BLaER1 treated with 17β-estradiol and CSF1 and Interleukin-3, amounts not matched to agents 10 nM and 100 nM (cell line): ENCODE results near the gene CRIP3.

ENCODE experiments used
- H3K27ac ChIP-seq, 11 experiments: shearing (Covaris generic); formaldehyde crosslinking; 2 replicates each; pipeline ENCODE4 v1.8.1; 2022
- H3K27me3 ChIP-seq, 11 experiments: shearing (Covaris generic); formaldehyde crosslinking; 2 replicates each; pipeline ENCODE4 v1.8.1; 2022
- H3K36me3 ChIP-seq, 11 experiments: shearing (Covaris generic); formaldehyde crosslinking; 2 replicates each; pipeline ENCODE4 v1.8.1; 2022
- H3K4me1 ChIP-seq, 10 experiments: shearing (Covaris generic); formaldehyde crosslinking; 2 replicates each; pipeline ENCODE4 v1.8.1; 2022
- H3K4me2 ChIP-seq, 11 experiments: shearing (Covaris generic); formaldehyde crosslinking; 2 replicates each; pipeline ENCODE4 v1.8.1; 2022
- H3K4me3 ChIP-seq, 10 experiments: shearing (Covaris generic); formaldehyde crosslinking; 2 replicates each; pipeline ENCODE4 v1.8.1; 2022
- H3K9ac ChIP-seq, 11 experiments: shearing (Covaris generic); formaldehyde crosslinking; 2 replicates each; pipeline ENCODE4 v1.8.1; 2022
- H3K9me3 ChIP-seq, 11 experiments: shearing (Covaris generic); formaldehyde crosslinking; replicated peaks in 1 of 11; 2 replicates each; pipeline ENCODE4 v1.8.1; 2022
- H4K20me1 ChIP-seq, 11 experiments: shearing (Covaris generic); formaldehyde crosslinking; 2 replicates each; pipeline ENCODE4 v1.8.1; 2022
- Cebpa-rat ChIP-seq, 11 experiments: shearing (Covaris generic); IDR thresholded peaks; 2 replicates each; pipeline ENCODE4 v1.8.1; 2022

CRIP3 gene

DNA sequence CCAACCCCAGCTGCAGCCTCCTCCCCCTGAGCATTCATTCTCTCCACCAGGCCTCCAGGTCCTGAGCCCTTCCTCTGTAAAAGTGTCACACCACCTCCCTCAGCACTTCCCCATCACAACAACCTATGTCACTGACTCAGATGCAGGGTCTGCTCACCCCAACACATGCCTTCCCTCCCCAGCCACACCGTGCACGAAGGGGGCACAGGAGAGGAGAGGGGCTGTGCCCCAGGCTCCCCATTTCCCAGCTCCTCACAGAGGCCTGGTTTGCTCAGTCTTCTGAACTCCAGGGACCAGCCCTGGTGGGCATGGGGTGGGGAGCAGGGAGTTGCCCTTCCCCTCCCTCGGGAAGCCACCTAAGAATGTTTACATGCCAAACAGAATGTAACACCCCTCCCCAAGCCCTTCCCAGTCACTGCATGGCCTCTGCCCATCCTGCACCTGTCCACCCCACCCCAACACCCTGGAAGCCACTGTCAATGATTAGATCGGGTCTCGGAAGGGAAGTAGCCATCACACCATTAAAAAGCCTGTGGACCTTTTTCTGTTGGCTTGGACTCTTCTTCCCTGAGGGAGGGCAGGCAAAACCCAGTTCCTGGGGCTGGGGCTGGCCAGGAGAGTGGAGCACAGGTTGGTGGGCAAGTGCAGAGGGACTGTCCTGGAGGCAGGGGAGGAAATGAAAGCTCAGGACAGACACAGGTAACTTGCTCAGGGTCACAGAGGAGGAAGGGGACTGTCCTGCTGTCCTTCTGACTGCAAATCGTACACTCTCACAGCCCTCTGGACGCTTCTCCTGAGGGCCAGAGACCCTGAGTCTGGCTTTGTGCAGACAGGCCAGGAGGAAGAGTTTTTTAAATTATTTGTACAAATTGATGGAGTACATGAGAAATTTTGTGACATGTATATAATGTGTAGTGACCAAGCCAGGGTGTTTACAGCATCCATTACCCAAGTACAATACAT lies 20.6 kb downstream of the CRIP3 start:
- Histone ChIP-seq H3K9ac (peak overlapping the region in 5 of 11 experiments; percentile 1 to 51 (median 45); a peak in 11 of 22 replicates), H3K27ac (peak overlapping the region in 9 of 11 experiments; percentile 8 to 62 (median 54); a peak in 14 of 22 replicates), H4K20me1 (no peaks in the 10 kb centered on the region), H3K36me3 (no peaks in the 10 kb centered on the region), H3K4me1 (peaks cover 30 to 47% (median 39%) of the 10 kb centered on the region in 10 experiments), H3K4me3 (no peak overlapping the region), H3K27me3 (peaks cover 11 to 25% (median 19%) of the 10 kb centered on the region in 11 experiments; a peak in 20 of 22 replicates), H3K9me3 (no peaks in the 10 kb centered on the region), H3K4me2 (peak overlapping the region; percentile 65 to 93 (median 85))
- no peak for TF ChIP-seq Cebpa-rat (IDR thresholded peaks at IDR 0.05)

DNA sequence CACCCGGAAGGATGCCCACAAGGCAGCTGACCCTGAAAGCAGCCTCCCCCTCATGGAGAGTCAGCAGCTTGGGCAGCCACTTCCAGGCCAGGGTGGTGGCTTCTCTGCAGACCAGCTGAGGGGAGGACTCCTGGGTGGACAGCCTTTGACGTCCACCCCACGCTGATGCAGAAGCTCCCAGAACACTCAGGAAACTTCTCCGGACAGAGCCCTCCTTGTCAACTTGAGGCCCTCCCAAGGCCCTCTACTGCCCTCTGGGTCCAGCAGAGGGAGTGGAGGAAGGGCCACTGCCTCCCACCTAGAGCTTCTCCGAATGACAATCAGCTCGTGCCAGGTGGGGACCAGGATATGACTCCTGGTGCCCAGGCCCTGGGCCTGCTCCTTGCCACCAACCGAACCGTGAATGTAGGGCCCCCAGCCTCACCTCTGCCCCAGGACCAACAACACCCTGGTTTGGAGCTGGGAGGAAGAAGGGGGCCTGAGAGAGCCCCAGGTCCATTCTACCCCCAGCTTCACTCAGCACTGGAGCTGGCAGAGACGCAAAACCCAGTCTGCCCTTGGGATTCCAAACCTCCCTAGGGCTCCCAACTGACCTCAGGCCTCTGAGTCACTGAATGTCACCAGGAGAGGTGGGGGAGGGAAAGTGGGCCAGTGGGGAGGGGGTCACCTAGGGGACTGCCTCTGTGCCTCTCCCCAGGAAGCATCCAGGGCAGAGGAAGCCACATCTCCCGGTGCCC lies 21.5 kb downstream of the CRIP3 start:
- H3K27me3 ChIP-seq: peaks cover 11 to 25% (median 19%) of the 10 kb centered on the region in 11 experiments; a peak in 20 of 22 replicates
- no peaks in the 10 kb centered on the region for H3K36me3 ChIP-seq
- H3K9ac ChIP-seq: peak overlapping the region in 7 of 11 experiments; percentile 27 to 55 (median 47); a peak in 13 of 22 replicates
- H3K4me1 ChIP-seq: peaks cover 34 to 55% (median 46%) of the 10 kb centered on the region in 10 experiments
- H4K20me1 ChIP-seq: no peaks in the 10 kb centered on the region
- H3K4me3 ChIP-seq: no peak overlapping the region
- peak overlapping the region; percentile 65 to 93 (median 85) for H3K4me2 ChIP-seq
- no peak for TF ChIP-seq Cebpa-rat (IDR thresholded peaks at IDR 0.05)
- no peaks in the 10 kb centered on the region for H3K9me3 ChIP-seq
- H3K27ac ChIP-seq: peak overlapping the region in 9 of 11 experiments; percentile 32 to 67 (median 58); a peak in 18 of 22 replicates

DNA sequence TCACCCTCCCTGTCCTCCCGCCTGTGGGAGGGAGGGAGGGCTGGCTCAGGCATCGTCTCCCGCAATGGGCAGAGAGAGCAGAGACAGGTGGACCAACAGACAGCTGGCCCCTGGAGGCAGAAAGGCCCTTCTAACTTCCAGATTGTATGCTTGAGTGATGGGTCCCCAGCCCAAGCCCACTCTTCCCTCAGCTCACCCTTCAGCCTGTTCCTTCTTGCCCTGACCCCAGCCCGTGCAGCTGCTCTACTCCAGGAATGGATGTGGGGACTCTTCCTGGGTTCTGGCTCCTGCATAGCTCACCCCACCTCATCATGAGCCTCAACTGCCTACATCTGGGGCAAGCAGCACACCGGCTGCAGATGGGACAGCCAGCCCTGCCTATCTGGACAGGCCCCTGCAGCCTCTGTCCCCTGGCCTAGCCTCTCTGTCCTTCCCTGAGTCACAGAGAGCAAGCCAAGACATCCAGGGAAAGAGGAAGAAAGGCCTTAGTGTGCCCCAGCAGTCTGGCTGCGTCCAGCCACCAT lies 22.1 kb downstream of the CRIP3 start:
- Histone ChIP-seq H3K4me2 (peak overlapping the region; percentile 65 to 93 (median 85)), H4K20me1 (no peaks in the 10 kb centered on the region), H3K27ac (peak overlapping the region in 7 of 11 experiments; percentile 45 to 67 (median 60); a peak in 10 of 22 replicates), H3K27me3 (peaks cover 11 to 25% (median 19%) of the 10 kb centered on the region in 11 experiments; a peak in 20 of 22 replicates), H3K4me1 (peaks cover 34 to 59% (median 47%) of the 10 kb centered on the region in 10 experiments), H3K4me3 (no peak overlapping the region), H3K36me3 (no peaks in the 10 kb centered on the region), H3K9ac (peak overlapping the region in 6 of 11 experiments; percentile 27 to 55 (median 46); a peak in 4 of 22 replicates), H3K9me3 (no peaks in the 10 kb centered on the region)
- TF ChIP-seq Cebpa-rat (IDR thresholded peaks at IDR 0.05): no peak

DNA sequence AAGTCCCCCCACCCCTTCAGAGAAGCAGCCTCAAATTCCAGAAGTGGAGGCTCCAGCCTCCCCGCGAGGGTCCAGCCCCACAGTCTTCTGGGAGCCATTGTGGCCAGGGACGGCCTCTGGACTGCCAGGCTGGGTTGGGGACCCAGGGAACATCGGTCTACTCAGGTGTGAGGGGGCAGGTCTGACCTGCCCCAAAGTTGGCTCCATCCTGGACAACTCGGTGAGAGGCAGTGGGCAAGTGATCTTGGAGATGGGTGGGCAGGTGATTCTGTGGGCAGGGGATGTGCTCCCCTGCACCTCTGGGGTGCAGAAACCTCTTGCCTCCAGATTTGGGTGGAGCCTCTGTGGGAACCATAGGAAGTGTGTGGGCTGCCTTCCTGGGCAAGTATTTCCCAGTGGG lies 22.8 kb downstream of the CRIP3 start:
- Histone ChIP-seq H3K27ac (no peak overlapping the region), H3K4me2 (peak overlapping the region; percentile 65 to 93 (median 85)), H3K4me1 (peaks cover 34 to 59% (median 47%) of the 10 kb centered on the region in 10 experiments), H3K9me3 (no peaks in the 10 kb centered on the region), H3K36me3 (no peaks in the 10 kb centered on the region), H3K4me3 (no peak overlapping the region), H4K20me1 (no peaks in the 10 kb centered on the region), H3K27me3 (peaks cover 11 to 25% (median 19%) of the 10 kb centered on the region in 11 experiments; a peak in 20 of 22 replicates), H3K9ac (no peak overlapping the region)
- TF ChIP-seq Cebpa-rat (IDR thresholded peaks at IDR 0.05): no peak

DNA sequence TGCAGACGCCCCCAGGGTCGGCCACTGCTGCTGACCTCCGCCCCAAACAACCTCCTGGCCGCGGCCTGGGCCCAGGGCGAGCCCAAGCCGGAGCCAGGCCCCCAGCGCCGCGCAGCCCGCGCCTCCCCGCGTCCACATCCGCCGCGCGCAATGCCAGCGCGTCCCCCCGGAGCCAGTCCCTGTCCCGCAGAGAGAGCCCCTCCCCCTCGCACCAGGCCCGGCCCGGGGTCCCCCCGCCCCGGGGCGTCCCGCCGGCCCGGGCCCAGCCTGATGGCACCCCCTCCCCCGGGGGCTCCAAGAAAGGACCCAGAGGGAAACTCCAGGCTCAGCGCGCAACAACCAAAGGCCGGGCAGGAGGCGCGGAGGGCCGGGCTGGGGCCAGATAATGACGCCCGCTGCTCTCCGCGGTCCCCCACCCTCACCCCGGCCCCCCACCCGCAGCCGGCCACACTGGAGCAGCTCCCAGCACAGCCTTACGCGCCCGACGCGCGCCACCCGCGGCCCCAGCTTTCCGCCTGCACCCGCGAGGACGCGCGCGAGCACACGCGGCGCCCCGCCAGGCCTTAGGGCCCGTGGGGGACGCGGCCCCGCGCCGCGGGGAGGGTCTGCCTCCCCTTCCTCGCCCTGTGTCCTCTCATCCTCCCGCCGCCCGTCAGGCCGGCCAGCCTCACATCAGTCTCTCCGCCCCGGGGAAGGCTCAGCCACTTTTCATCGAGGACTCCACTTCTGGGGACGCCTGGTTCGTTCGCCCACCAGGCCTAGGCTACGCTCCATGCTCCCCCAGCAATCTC lies 23.4 kb downstream of the CRIP3 start:
- Histone ChIP-seq H3K4me1 (peaks cover 34 to 59% (median 47%) of the 10 kb centered on the region in 10 experiments), H4K20me1 (no peaks in the 10 kb centered on the region), H3K36me3 (no peaks in the 10 kb centered on the region), H3K4me2 (peak overlapping the region in 5 of 11 experiments; percentile 76 to 91 (median 84); a peak in 5 of 22 replicates), H3K27ac (no peak overlapping the region), H3K4me3 (no peak overlapping the region), H3K9me3 (no peaks in the 10 kb centered on the region), H3K9ac (no peak overlapping the region), H3K27me3 (peaks cover 11 to 25% (median 19%) of the 10 kb centered on the region in 11 experiments; a peak in 20 of 22 replicates)
- no peak for TF ChIP-seq Cebpa-rat (IDR thresholded peaks at IDR 0.05)

DNA sequence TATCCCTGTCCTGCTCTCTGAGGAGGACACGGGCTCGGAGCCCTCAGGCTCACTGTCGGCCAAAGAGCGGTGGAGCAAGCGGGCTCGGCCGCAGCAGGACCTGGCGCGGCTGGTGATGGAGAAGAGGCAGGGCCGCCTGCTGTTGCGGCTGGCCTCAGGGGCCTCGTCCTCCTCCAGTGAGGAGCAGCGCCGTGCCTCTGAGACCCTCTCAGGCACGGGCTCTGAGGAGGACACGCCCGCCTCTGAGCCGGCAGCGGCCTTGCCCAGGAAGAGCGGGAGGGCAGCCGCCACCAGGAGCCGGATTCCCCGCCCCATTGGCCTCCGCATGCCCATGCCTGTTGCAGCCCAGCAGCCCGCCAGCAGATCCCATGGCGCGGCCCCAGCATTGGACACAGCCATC lies 24.7 kb downstream of the CRIP3 start:
- Histone ChIP-seq H3K27ac (no peak overlapping the region), H3K9me3 (no peaks in the 10 kb centered on the region)
- TF ChIP-seq Cebpa-rat (IDR thresholded peaks at IDR 0.05): no peak

DNA sequence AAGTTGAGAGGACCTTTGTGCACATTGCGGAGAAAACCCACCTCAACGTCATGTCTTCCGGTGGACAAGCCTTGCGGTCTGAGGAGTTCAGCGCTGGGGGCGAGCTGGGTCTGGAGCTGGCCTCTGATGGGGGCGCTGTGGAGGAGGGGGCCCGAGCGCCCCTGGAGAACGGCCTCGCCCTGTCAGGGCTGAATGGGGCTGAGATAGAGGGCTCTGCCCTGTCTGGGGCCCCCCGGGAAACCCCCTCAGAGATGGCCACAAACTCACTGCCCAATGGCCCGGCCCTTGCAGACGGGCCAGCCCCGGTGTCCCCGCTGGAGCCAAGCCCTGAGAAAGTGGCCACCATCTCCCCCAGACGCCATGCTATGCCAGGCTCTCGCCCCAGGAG lies 25.1 kb downstream of the CRIP3 start:
- H3K4me1 ChIP-seq: peaks cover 34 to 52% (median 41%) of the 10 kb centered on the region in 10 experiments
- H3K27me3 ChIP-seq: peaks cover 11 to 29% (median 21%) of the 10 kb centered on the region in 11 experiments; a peak in 20 of 22 replicates
- TF ChIP-seq Cebpa-rat (IDR thresholded peaks at IDR 0.05): no peak
- H3K9ac ChIP-seq: no peak overlapping the region; a peak in 1 of 22 replicates
- no peaks in the 10 kb centered on the region for H3K9me3 ChIP-seq
- no peak overlapping the region for H3K4me3 ChIP-seq
- peak overlapping the region in 10 of 11 experiments; percentile 32 to 68 (median 48); a peak in 10 of 22 replicates for H3K4me2 ChIP-seq
- H3K27ac ChIP-seq: no peak overlapping the region
- H3K36me3 ChIP-seq: no peaks in the 10 kb centered on the region
- H4K20me1 ChIP-seq: no peaks in the 10 kb centered on the region

More for the DNA sequence above, 24.7 kb downstream of the CRIP3 start:
- Histone ChIP-seq H4K20me1 (no peaks in the 10 kb centered on the region), H3K4me3 (no peak overlapping the region), H3K27me3 (peaks cover 11 to 25% (median 20%) of the 10 kb centered on the region in 11 experiments; a peak in 20 of 22 replicates), H3K36me3 (no peaks in the 10 kb centered on the region), H3K4me1 (peaks cover 34 to 56% (median 45%) of the 10 kb centered on the region in 10 experiments), H3K4me2 (peak overlapping the region in 2 of 11 experiments; percentile 48 to 68; a peak in 2 of 22 replicates), H3K9ac (no peak overlapping the region; a peak in 1 of 22 replicates)
